NCI-H128 (cell line): ENCODE data around the gene TSNAXIP1.

Experiments used
- DNase-seq: peaks from one replicate; lab custom pipeline; 2025; ENCODE audit not compliant: unreplicated experiment; lab: John Stamatoyannopoulos, UW

TSNAXIP1 gene

DNA sequence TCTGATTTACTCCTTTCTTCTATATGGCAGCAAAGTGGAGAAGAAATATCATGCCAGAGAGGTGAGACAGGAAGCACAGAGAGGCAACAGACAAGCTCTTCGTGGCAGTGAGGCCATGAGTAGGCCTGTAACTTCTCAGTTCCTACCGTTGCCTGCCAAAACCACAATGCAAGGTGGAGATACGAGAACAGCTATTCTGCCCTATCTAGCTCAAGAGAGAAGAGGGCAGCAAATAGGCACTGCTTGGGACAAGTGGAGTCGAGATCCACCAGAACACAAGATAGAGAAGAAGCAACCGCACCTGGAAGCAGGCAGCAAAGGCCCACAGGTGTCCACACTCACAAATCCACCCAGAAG, 25.1 kb upstream of the TSNAXIP1 start:
- DNase-seq, result no peak

- DNase-seq, result peak; percentile 46
Measured at GRCh38 chr16:67782567-67783352, 23.9 kb upstream of the TSNAXIP1 start.

GRCh38 chr16:67783353-67783725, 23.4 kb upstream of the TSNAXIP1 start:
- DNase-seq, result peak; percentile 45

GRCh38 chr16:67786491-67786890, 20.2 kb upstream of the TSNAXIP1 start:
- DNase-seq, result no peak

DNA sequence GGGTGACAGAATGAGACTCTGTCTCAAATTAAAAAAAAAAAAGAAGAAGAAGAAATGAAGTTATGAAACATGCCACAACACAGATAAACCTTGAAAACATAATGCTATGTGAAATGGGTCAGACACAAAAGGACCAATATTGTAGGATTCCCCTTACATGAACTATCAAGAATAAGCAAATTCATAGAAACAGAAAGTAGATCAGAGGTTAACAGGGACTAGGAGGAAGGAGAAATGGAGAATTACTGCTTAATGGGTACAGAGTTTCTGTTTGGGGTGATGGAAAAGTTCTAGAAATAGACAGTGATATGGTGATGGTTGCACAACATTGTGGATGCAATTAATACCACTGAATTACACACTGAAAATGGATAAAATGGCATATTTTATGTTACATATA, 16.6 kb upstream of the TSNAXIP1 start:
- no peak for DNase-seq

- no peak for DNase-seq
Measured at GRCh38 chr16:67796099-67796718, 10.5 kb upstream of the TSNAXIP1 start.

GRCh38 chr16:67800338-67800926, 6.3 kb upstream of the TSNAXIP1 start:
- DNase-seq, result no peak

GRCh38 chr16:67801241-67801640, 5.4 kb upstream of the TSNAXIP1 start:
- DNase-seq, result no peak

DNA sequence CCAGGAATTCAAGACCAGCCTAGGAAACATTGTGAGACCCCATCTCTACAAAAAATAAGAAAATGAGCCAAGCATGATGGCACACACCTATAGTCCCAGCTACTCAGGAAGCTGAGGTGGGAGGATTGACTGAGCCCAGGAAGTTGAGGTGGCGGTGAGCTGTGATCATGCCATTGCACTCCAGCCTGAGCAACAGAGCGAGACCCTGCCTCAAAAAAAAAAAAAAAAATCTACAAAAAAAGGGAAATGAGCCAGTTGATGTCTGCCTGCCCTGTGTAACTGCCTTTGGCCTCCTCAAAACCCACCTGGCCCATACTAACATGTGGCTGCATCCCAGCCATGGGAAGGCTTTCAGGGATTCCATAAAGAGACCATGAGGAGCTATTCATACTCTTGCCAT, 4.8 kb upstream of the TSNAXIP1 start:
- no peak for DNase-seq

DNA sequence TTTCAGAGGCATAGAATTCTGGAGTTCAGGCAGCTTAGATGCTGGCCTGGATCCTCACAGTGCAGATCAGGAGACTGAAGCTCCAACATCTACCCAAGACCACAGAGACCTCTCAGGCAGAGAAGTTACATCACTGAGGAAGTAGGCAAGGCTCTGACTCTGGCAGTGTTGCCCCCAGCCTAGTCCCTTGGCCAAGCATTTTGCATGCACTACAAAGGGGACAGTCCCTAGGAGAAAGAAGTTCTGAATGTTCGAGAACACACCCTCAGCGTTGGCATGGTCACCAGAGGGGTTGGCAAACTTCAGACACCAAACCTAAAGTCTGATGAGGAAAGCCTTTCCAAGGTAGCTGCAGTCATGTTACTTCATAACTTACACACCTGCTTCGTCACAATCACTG, 2.8 kb upstream of the TSNAXIP1 start:
- no peak for DNase-seq

DNA sequence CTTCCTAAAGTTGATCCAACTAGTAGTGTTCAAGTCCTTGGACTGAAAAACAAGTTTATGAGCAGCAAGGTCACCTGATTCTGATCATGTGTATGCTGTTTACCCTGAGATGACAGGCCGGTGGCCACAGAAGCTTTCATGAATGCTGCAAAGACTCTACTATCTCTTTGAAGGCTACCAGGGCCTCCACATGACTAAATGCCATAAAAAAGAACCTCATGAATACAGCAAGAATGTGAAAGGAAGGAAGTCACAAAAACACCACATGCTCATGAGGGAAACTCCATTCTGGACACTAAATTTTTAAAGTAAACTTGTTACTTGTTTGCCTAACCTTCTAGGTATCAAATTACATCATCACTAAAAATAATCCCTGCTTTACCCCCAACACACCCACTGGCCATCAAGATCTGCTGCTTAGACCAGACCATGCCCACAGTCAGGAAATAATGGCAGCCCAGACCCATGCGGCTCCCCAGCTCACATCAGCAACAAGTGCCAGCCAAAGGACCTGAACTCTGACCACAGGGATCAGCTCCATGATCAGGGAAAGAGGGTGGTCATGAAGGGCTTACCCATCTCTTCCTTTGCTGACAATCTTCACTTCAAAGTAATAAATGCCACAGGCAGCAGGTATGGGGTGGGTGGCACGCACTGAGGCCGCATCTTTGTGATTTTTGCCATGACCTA, 1.7 kb upstream of the TSNAXIP1 start:
- no peak for DNase-seq

DNA sequence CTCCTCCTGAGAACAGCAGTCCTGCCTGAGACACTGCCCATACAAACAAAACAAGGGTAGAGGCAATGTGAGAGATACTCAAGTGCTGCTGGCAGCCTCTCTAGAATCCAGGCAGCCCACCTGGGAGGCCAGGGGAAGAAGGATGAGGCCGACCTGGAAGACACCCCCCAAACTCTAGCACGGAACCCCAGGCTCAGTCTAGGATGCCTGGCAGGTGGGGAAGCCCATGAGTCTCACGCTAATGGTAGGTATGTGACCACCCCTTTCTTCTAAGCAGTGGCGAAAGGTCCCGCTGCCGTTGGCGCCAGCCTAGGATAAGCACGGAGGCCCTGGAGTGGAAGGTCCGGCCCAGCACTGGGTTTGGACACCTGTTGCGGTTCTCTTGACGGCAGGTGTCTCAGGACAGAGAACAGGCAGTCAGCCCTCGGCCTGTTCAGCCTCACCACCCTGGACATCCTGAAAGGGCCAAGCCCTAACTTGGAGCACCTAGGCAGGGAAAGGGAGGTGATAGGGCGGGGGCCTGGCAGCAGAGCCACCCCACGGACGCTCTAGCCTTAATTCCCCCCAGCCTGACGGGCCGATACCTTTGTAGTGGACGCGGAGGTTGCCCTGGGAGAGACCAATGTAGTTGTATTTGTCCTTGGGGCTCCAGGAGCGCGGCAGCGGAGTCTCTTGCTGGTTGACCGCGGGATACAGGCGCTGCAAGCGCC, 816 bp upstream of the TSNAXIP1 start:
- no peak for DNase-seq

DNA sequence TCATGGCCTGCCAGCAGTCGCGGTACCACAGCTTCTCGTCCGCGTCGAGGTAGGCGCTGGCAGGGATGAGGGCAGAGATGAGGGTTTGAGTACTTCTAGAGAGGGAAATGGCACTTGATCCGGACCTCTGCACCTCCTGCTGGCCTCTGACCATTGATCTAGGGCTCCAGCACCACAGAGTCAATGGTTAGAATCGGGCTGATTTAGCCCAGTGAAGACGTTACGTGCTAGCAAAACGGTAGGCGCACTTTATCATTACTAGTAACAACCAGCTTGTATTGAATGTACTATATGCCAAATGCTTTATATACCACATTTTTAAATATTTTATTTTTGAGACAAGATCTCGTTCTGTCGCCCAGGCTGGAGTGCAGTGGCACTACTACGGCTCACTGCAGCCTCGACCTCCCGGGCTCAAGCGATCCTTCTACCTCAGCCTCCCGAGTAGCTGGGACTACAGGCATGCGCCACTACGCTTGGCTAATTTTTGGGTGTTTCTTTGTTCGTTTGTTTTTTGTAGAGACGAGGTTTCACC, 526 bp downstream of the TSNAXIP1 start:
- DNase-seq, result no peak

GRCh38 chr16:67811899-67812298, 5.2 kb downstream of the TSNAXIP1 start:
- no peak for DNase-seq

DNA sequence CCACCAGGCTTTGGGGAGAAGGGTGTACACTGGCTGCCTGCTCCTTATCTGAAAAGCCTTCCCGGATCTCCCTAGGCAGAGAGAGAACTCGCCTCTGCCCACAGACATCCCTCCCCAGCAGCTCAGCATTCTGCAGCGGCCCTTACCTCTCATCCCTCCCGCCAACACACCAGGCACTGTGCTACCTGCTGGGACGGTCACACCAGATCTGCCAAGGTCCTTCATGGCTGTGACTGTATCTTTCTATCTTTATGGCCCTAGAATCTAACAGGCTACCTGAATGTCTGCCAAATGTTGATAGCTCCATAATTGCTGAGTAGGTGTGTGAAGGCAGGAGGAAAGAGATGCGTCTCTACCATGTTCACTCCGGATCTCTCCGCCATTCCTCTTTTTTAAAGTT, 7.9 kb downstream of the TSNAXIP1 start:
- no peak for DNase-seq

GRCh38 chr16:67820608-67821259, 14.0 kb downstream of the TSNAXIP1 start:
- DNase-seq, result no peak

GRCh38 chr16:67822511-67822910, 15.8 kb downstream of the TSNAXIP1 start:
- no peak for DNase-seq

- no peak for DNase-seq
Measured at GRCh38 chr16:67825119-67825518, 18.4 kb downstream of the TSNAXIP1 start.

GRCh38 chr16:67825906-67826305, 19.2 kb downstream of the TSNAXIP1 start:
- DNase-seq, result no peak

DNA sequence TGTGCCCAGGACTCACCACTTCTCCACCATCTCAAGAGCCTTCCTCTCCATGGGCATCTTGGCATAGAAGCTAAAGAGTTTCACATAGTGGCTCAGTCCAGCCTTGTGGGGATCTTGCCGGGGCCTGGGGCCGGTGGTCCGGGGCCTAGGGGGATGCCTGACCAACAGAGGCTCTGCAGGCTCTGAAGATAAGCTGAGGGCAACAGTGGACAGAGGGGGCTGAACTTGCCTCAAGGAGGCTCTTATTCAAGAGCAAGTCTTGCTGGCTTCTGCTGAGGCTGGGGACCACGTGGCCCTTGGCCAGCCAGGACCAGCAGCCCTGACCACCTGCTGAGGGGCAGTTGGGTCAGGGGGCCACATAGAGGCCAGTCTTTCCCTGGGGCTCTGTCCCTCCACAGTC, 22.0 kb downstream of the TSNAXIP1 start:
- no peak for DNase-seq

DNA sequence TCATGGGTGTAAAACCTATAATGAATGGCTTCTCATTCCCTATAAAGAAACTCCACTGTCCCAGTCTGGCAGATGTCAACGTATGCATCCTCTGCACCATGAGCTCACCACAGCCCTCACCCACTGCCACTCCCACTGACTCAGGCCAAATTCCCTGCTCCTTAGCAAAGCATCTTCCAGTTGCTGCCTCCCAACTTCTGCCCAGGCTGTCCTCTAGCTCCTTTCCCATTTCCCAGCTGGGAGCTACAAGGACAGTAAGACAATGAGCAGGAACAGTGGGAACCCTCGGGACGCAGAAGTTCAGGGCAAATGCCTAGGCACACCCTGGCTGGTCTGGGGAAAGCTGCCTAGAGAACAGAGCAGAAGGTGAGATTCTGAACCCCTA, 26.3 kb downstream of the TSNAXIP1 start:
- DNase-seq, result no peak
